ENCODE data around the gene PALM.

PALM gene

DNA sequence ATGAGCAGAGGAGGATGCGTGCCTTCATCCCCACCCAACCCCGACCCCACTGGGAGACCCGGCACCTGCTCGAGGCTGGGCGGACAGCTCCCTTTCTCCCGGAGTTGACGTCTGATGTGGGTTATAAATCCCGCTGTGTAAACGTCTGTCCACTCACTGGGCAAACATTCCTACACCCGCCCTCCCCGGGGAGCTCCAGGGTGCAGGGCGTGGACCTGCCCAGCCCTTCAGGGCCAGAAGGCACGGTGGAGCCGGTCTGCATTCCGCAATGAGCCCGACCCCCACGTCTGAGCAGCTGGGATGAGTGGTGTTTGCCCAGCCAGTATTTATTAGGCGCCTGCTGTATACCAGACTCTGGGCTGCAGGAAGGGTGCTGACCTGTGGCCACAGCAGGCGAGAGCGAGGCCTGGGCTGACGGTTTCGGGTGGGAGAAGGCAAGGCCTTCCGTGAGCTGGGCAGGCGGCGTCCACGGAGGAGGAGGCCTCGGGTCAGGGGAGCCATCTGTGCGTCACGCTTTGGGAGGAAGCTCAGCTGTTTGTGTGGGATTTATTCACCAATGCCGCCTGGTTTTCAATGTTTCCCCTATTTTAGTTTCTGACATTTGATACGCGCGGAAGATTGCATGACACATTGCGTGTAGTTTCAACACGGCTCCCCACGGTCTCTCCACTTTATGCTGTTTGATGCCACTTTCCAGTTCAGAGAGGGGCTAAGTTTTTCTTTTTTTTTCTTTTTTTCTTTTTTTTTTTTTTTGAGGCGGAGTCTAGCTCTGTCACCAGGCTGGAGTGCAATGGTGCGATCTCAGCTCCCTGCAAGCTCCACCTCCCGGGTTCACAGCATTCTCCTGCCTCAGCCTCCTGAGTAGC lies 44.1 kb downstream of the PALM start:
- no peak for DNase-seq

DNA sequence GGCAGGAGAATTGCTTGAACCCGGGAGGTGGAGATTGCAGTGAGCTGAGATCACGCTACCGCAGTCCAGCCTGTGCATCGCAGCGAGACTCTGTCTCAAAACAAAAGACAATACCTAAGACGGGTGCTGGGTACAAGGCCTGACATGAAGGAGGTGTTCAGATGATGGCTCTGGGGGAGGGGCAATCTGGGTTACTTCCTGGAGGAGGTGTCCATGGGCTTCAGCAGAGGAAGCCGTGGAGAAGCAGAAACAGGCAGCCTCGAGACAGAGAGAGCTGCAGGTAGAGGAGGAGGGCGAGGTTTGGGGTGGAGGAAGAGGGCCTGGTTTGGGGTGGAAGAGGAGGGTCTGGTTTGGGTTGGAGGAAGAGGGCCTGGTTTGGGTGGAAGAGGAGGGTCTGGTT lies 45.8 kb downstream of the PALM start:
- no peak for DNase-seq

DNA sequence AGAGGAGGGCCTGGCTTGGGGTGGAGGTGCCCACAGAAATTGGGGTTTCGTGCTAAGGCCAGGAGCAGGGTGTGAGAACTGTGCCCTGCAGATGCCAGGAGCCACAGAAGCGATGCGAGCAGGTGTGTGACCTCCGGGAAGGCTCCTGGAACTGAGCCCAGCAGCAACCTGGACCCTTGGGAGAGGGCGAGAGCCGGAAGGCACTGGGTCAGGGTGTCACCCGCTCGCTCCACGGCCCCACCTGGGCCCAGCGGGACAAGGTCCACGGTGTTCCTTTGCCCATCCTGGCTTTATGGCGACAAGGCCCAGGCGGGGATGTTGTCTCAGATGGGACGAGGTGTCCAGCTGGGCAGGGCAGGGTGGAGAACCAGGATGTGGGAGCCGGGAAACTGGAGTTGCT lies 46.3 kb downstream of the PALM start:
- DNase-seq: no peak

DNA sequence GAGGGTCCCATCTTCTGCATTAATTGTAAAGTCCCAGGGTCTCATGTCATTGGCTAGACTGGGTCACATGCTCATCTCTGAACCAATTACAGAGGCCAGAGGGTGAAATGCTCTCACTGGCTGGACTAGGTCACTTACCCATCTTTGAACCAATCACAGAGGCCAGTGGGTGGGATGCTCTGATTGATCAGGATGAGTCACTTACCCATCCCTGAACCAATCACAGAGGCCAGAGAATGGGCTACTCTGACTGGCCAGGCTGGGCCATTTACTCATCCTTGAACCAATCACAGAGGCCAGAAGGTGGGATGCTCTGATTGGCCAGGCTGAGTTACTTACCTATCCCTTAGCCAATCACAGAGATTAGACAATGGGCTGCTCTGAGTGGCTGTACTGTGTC lies 47.5 kb downstream of the PALM start:
- DNase-seq: no peak

DNA sequence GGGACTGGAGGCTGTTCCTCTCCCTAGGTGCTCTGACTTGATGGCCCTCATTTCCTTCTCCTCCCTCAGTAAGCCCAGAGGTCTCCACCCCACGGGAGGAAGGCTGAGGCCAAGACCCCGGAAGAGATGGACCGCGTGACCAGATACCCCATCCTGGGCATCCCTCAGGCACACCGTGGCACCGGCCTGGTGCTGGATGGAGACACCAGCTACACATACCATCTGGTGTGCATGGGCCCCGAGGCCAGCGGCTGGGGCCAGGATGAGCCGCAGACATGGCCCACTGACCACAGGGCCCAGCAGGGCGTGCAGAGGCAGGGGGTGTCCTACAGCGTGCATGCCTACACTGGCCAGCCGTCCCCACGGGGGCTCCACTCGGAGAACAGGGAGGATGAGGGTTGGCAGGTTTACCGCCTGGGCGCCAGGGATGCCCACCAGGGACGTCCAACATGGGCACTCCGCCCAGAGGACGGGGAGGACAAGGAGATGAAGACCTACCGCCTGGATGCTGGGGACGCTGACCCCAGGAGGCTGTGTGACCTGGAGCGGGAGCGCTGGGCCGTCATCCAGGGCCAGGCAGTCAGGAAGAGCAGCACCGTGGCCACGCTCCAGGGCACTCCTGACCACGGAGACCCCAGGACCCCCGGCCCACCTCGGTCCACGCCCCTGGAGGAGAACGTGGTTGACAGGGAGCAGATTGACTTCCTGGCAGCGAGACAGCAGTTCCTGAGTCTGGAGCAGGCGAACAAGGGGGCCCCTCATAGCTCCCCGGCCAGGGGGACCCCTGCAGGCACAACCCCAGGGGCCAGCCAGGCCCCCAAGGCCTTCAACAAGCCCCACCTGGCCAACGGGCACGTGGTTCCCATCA lies 48.3 kb downstream of the PALM start:
- DNase-seq: no peak

DNA sequence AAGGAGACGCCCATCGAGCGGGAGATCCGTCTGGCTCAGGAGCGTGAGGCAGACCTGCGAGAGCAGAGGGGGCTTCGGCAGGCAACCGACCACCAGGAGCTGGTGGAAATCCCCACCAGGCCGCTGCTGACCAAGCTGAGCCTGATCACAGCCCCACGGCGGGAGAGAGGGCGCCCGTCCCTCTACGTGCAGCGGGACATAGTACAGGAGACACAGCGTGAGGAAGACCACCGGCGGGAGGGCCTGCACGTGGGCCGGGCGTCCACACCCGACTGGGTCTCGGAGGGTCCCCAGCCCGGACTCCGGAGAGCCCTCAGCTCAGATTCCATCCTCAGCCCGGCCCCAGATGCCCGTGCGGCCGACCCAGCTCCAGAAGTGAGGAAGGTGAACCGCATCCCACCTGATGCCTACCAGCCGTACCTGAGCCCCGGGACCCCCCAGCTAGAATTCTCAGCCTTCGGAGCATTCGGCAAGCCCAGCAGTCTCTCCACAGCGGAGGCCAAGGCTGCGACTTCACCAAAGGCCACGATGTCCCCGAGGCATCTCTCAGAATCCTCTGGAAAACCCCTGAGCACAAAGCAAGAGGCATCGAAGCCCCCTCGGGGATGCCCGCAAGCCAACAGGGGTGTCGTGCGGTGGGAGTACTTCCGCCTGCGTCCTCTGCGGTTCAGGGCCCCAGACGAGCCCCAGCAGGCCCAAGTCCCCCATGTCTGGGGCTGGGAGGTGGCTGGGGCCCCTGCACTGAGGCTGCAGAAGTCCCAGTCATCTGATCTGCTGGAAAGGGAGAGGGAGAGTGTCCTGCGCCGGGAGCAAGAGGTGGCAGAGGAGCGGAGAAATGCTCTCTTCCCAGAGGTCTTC lies 49.3 kb downstream of the PALM start:
- no peak for DNase-seq

DNA sequence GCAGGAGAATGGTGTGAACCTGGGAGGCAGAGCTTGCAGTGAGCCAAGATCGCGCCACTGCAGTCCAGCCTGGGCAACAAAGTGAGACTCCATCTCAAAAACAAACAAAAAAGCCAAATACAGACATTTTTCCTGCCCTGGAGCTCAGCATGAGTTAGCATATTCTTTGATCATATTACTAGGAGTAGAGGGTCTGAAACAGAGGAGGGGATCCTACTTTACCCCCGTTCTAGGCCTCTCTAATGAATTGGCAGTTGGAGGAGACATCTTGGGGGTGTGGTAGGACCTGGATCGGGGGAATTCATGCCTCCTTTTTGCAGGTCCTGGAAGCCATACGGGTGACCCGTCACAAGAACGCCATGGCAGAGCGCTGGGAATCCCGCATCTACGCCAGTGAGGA lies 54.4 kb downstream of the PALM start:
- DNase-seq: no peak

DNA sequence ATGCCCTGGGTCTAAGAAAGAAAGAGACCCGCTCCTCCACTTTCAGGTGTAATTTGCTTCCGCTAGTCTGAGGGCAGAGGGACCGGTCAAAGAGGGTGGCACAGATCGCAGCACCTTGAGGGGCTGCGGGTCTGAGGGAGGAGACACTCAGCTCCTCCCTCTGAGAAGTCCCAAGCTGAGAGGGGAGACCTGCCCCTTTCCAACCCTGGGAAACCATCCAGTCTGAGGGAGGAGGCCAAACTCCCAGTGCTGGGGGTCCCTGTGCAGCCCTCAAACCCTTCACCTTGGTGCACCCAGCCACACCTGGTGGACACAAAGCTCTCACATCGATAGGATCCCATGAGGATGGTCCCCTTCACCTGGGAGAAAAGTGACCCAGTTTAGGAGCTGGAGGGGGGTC lies 55.1 kb downstream of the PALM start:
- DNase-seq: no peak

DNA sequence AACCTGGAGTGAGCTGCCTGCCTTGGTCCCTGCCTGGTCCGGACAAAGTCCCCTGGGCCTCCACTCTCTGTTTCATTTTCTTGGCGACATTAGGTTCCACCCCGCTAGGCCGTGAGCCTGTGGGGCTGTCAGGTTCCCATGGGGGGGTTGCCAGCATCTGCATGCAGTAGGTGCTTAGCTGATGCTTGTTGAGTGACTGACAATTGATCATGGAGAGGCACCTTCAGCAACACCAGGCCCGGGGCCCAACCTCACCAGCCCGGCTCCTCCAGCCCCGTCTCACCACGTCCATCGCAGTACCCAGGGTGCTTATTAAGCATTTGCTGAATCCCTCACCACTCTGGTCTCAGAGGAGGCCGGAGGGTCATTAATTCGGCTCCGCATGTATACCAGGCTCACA lies 55.6 kb downstream of the PALM start:
- no peak for DNase-seq

DNA sequence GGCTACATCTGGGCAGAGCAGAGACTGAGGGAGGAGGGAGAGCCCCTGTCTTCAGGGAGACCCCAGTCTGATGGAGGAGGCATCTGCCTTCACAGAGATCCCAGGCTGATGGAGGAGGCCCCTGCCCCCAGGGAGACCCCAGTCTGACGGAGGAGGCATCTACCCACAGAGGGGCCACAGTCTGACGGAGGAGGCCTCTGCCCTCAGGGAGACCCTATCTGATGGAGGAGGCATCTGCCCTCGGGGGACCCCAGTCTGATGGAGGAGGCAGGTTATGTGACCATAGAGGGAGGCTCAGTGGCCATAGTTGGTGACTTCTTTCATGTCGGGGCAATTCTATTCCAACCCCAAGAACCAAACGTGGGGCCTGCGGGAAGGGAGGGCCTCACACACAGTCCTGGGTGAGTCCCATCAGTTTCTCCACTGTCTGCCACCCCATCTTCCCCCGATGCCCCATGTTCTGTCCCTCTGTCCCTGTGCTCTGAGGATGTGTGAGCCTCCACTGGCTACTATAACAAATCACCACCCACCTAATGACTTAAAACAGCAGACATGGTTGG lies 56.5 kb downstream of the PALM start:
- no peak for DNase-seq

DNA sequence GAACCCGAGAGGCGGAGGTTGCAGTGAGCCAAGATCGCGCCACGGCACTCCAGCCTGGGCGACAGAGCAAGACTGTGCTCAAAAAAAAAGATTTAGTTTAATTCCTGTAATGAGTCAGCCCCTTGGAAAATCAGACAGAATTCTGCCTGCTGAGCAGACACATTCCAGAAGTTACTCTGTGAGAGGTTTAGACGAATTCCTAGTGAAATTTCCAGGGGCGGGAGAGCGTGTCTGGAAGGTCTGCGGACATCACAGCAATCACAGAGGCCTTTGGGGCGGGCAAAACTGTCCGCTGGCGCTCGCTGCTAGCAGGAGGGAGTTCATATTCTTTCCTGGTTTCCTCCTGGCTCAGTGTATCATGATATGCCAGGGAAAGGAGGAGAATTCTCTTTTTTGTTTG lies 59.7 kb downstream of the PALM start:
- DNase-seq: no peak

DNA sequence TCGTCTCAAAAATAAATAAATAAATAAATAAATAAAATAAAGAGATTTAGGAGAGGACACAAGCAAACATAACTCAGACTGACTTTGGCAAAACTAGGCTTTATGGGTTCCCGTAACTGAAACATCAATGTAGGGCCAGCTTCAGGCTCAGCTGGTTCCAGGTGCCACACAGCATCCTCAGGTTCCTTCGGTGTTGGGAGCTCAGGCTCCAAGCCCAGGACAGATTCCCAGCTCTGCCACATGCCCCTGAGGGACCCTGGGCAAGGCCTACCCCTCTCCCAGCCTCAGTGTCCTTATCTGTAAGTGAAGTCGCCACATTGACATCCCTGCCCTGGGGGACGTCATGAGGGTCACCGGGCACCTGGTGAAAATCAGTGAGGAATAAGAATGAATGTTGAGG lies 60.9 kb downstream of the PALM start:
- DNase-seq: no peak

DNA sequence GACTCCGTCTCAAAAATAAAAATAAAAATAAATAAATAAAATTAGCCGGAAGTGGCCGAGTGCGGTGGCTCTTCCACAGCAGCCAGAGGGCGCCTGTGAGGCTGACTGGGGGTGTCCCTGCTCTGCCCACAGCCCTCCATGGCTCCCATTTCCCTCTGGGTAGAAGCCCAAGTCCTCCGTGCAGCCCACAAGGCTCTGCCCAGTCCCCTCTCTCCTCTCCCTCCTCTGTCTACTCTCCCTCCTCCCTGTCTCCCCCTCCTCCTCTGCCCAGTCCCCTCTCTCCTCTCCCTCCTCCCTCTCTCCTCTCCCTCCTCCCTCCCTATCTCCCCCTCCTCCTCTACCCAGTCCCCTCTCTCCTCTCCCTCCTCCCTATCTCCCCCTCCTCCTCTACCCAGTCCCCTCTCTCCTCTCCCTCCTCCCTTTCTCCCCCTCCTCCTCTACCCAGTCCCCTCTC lies 62.6 kb downstream of the PALM start:
- peak; percentile 30 for DNase-seq

DNA sequence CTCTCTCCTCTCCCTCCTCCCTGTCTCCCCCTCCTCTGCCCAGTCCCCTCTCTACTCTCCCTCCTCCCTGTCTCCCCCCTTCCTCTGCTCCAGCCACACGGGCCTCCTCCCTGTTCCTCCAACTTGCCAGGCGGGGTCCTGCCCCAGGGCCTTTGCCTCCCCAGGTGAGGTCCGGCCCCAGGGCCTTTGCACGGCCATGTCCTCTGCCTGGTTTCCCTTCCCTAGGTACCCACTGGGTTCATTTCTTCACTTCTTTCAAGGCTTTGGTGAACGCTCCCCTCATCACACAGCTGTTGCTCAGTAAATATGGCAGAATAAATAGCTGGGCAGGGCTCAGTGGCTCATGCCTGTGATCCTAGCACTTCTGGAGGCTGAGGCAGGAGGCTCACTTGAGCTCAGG lies 63.3 kb downstream of the PALM start:
- no peak for DNase-seq

DNA sequence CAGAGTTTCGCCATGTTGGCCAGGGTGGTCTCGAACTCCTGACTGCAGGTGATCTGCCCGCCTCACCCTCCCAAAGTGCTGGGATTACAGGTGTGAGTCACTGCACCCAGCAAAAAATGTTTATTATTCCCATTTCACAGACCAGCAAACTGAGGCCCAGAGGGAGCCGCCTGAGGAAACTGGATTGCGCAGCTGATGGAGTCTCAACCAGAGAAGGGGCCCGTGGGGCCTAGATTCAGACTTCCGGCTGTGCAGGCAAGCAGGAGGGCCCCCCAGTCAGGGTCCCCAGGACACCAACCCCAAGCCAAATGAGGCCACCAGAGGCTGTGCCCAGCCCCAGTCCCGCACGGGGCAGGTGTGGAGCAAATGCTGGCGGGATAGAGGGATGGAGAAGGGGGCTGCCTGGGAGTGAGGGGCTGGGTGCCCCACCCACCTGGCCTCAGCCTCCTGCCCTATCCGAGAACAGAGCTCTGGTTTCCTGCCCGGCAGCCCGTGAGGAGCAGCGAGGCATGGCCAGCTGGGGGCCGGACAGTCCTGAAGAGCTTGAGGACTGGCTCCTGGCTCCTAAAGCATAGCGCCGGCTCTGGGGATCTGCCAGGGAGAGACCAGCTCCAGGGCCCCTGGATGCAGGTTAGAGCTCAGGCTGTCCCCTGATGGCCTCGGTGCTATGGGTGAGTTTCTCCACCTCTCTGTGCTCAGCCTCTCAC lies 64.1 kb downstream of the PALM start:
- no peak for DNase-seq

DNA sequence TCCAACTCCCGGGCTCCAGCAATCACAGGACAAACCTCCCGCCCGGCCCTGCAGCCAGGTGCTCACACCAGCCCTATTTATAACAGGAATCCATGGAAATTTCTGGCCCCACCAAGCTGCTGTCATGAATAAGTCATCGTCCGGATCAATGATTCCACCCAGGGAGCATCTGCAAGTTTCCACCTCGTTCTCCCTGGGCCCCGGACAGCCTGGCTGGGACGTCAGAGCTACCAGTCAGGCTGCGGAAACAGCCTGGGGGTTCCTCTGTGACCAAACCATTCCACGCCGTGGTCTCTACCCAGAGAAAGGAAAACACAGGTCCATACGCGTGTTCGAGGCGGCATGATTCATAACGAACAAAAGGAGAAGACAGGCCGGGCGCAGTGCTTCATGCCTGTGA lies 67.8 kb downstream of the PALM start:
- DNase-seq: no peak

DNA sequence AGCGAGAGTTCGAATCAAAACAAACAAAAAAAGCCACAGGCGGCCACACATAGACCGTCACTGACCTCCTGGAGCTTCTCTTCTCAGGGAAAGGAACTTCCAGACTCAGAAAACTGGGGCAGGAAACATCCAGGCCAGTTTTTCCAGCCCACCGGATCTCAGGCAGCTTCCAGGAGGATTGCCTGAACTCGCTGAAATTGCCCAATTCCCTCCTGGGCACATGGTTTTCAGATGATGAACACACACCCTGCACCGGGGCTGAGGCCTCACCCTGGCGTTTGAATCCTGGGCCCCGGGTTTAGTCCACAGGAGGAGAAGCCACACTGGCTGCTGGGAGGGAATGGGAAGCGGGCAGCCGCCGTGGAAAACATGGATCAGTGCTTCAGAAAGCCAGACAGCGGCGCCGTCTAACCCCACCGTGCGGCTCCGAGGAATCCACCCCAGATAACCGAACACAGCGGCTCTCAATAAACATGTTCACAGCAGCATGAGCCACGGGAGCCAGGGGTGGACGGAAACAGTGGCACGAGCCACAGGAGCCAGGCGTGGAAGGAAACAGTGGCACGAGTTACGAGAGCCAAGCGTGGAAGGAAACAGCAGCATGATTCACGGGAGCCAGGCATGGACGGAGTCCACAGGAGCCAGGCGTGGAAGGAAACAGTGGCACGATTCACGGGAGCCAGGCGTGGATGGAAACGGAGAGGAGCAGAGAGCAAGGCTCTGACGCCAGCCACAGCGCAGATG lies 70.3 kb downstream of the PALM start:
- no peak for DNase-seq

DNA sequence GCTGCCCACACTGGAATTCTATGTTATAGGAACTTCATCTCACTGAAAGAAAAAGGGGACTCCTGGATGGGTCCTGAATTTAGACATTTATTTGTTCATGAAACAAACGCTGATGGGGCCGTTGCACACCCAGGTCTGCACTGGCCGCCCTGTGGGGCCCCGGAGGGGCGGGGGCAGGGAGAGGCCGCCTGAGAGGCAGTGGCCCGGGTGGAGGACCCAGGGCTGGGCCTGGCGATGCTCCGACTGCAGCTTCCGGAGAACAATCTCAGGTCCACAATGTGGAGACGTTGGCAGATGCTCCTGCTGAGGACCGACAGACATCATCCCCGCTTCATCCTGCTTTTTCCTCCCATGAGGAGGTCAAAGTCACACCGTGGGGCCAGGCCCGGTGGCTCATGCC lies 72.2 kb downstream of the PALM start:
- no peak for DNase-seq

DNA sequence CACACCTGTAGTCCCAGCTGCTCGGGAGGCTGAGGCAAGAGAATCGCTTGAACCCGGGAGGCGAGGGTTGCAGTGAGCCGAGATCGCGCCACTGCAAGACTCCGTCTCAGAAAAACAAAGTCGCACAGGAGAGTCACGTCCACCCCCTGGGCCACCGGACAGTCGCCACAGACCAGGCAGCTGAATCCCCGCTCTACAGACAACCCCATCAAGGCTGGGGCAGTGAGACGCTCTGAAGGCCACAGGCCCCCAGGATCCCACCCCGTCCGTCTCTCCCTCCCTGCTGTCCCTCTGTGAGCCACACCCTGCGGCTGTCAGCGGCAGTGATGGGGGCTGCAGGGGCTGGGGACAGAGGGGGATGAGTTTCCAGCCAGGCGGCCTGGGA lies 73.1 kb downstream of the PALM start:
- no peak for DNase-seq

DNA sequence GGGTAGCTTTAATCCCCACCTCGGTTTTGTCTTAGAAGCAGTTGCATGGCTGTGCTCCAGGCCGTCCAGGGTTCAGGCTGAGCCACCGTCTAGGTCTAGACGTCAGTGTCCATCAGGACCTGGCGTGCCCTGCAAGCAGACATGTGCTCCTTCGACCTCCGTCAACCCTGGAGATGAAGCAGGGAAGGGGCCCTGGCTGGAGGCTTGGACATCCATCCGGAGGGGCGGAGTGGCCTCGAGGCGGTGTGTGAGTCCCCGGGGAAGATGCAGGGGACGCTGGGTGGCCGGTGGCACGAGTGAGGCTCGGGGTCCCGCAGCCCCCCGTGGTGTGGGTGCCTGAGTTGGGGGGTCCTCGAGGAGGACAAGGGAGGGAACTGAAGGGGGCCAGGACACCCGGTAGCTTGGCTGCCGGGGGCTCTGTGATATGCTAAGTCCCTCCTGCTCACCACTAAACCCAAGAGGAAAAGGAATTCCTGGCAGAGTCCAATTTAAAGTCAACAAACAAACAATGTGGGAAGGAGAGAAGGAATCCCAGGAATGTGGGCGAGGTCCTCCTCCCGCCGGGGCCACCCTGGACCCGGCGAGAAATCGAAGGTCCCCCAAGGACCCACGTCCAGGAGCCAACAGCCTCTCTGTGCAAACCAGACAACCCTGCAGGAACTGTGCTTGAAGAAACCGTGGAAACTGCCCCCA lies 73.6 kb downstream of the PALM start:
- DNase-seq: no peak

Measured in CD4-positive, alpha-beta T cell treated with Interleukin-17A for 4 hours (primary cell).